GM21737 (cell line): ENCODE data around the gene SLC41A3.
A peak's percentile ranks its signal among the peaks of the same experiment; 100 is the strongest.
"Not testable (repeated sequence)": the region's sequence is repeated elsewhere in the genome, so short reads cannot be mapped to it uniquely, and the experiment has no call there.

ENCODE experiments used
- ATAC-seq: cut with Tn5 transposase; IDR thresholded peaks from one replicate; pipeline ENCODE4 v1.9.1; 2021; ENCODE audit warnings: mild to moderate bottlenecking, moderate library complexity; ENCODE audit not compliant: unreplicated experiment

The SLC41A3 gene

GRCh38 chr3:126008219-126008618, 75.7 kb downstream of the SLC41A3 start:
- ATAC-seq: no peak

- no peak for ATAC-seq
These were observed 78.0 kb downstream of the SLC41A3 start for GRCh38 chr3:126005951-126006350.

- ATAC-seq: no peak
These were observed 79.2 kb downstream of the SLC41A3 start for GRCh38 chr3:126004692-126005091.

GRCh38 chr3:126004217-126004616, 79.7 kb downstream of the SLC41A3 start:
- no peak for ATAC-seq

- ATAC-seq: no peak
These were observed 80.3 kb downstream of the SLC41A3 start for GRCh38 chr3:126003447-126004190.

GRCh38 chr3:126002189-126002588, 81.7 kb downstream of the SLC41A3 start:
- ATAC-seq: no peak

- ATAC-seq: not testable (repeated sequence)
These were observed 87.2 kb downstream of the SLC41A3 start for GRCh38 chr3:125996751-125997150.

GRCh38 chr3:125990253-125990970, 93.5 kb downstream of the SLC41A3 start:
- peak; percentile 89 for ATAC-seq

- ATAC-seq: not testable (repeated sequence)
These were observed 99.0 kb downstream of the SLC41A3 start for GRCh38 chr3:125984951-125985350.

GRCh38 chr3:125977104-125977503, 106.8 kb downstream of the SLC41A3 start:
- not testable (repeated sequence) for ATAC-seq

- ATAC-seq: not testable (repeated sequence)
These were observed 107.9 kb downstream of the SLC41A3 start for GRCh38 chr3:125976003-125976390.

- ATAC-seq: not testable (repeated sequence)
These were observed 108.5 kb downstream of the SLC41A3 start for GRCh38 chr3:125975245-125976002.

- ATAC-seq: not testable (repeated sequence)
These were observed 111.7 kb downstream of the SLC41A3 start for GRCh38 chr3:125971997-125972944.

- not testable (repeated sequence) for ATAC-seq
These were observed 115.0 kb downstream of the SLC41A3 start, which contains the start of gene ROPN1B for GRCh38 chr3:125968701-125969592. TSS of gene ROPN1B (plus strand) at chr3:125969178. CDS start at chr3:125972055, 2,877 bp downstream.

GRCh38 chr3:125968121-125968520, 115.8 kb downstream of the SLC41A3 start:
- not testable (repeated sequence) for ATAC-seq

- ATAC-seq: no peak
These were observed 116.8 kb downstream of the SLC41A3 start for GRCh38 chr3:125967156-125967555.

GRCh38 chr3:125965505-125965904, 118.4 kb downstream of the SLC41A3 start:
- no peak for ATAC-seq

GRCh38 chr3:125963834-125964233, 120.1 kb downstream of the SLC41A3 start:
- ATAC-seq: not testable (repeated sequence)

- ATAC-seq: no peak
These were observed 122.7 kb downstream of the SLC41A3 start for GRCh38 chr3:125961289-125961589.
